Stimulated activated CD4-positive, alpha-beta T cell treated with anti-CD3 and anti-CD28 coated beads, Interleukin-1b, Interleukin-23, amount 100 ng/mL, for 24 hours (primary cell): ENCODE data around the gene PIANP.
"Not testable (repeated sequence)": the region's sequence is repeated elsewhere in the genome, so short reads cannot be mapped to it uniquely, and the experiment has no call there.

Experiments
- DNase-seq, 4 experiments: peaks; one replicate each; pipeline ENCODE4 v3.0.0-alpha.2; 2020; ENCODE audit warnings: low read depth in 4 of 4, low spot score in 1 of 4

PIANP gene, protein sequence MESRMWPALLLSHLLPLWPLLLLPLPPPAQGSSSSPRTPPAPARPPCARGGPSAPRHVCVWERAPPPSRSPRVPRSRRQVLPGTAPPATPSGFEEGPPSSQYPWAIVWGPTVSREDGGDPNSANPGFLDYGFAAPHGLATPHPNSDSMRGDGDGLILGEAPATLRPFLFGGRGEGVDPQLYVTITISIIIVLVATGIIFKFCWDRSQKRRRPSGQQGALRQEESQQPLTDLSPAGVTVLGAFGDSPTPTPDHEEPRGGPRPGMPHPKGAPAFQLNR

DNA sequence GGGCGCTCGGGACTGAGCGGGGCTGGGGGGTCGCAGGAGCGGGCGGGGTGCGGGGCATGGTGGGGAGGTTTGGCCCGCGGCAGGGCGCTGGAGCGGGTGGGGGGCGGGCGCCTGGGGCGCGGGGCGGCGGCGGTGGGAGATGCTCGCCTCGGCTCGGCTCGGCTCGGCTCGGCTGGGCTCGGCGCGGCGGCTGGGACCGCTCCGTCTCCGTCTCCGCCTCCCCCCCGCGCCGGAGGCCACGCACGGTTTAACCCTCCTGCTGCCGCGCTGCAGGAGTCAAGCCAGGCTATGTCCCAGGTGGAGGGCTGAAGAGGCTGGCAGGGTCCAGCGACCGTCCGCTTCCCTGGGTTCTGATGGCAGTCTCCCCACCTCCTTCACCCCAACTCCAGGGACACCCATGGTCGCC is at the start of gene PIANP:
Gene PIANP (minus strand): TSS at position 170 of the 406 bp plus-strand sequence. CDS start 2,754 bp downstream, outside the sequence.
- DNase-seq: peak in 2 of 4 experiments; percentile 21 to 30

DNA sequence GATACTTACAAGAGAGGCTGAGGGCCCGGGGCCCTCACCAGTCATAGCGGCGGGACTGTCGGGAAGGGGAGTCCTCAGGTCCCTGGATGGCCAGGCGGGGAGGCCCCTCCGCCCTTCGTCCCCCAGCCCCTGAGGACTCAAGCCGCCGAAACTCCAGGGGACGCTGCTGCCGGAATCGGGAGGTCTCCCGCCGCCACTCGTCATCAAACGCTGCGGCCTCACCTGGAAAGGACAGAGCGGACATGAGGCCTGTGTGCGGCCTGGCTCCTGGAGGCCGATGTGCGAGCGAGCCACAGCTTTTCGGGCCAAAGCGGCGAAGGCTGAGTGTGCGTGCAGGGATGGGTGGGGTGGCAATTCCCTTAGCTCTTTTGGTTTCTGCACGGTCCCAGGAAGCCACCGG is 48.1 kb upstream of the PIANP start:
- DNase-seq: no peak

DNA sequence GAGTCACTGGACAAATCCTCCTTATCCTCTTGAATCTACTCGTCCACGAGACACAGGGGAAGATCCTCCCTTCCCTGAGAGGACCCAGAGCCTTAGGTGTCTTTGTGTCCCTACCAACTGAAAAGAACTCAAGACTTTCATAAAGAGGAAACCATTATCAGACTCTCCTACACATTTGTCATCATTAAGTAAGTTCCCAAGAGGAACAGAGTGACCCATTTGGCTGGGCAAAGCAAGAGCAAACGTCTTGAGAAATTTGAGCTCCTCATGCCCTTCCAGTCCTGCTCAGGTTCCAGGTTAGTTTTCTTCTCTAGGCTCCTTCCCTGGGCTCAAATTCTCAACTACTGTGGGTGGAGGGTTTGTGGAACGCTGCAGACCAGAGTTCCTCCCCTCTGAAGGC is 46.6 kb upstream of the PIANP start:
- DNase-seq: no peak

- DNase-seq: no peak
Measured at GRCh38 chr12:6745741-6746525, 45.3 kb upstream of the PIANP start.

GRCh38 chr12:6743300-6743699 is 42.7 kb upstream of the PIANP start:
- DNase-seq: not testable (repeated sequence)

GRCh38 chr12:6742834-6743233 is 42.2 kb upstream of the PIANP start:
- DNase-seq: no peak

GRCh38 chr12:6742080-6742479 is 41.5 kb upstream of the PIANP start:
- DNase-seq: not testable (repeated sequence)

DNA sequence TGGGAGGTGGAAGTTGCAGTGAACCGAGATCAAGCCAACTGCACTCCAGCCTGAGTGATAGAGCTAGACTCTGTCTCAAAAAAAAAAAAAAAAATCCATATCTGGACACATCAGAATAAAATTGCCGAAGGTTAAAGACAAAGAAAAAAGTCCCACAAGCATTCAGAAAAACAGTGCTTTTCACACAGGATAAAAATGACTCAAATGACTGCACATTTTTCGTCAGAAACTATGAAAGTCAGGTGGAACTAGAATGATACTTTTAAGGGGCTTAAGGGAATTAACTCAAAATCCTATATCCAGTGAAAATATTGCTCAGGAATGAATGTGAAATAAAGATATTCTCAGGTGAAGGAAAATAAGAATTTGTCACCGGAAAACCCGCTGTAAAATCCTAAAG is 36.1 kb upstream of the PIANP start:
- no peak for DNase-seq

DNA sequence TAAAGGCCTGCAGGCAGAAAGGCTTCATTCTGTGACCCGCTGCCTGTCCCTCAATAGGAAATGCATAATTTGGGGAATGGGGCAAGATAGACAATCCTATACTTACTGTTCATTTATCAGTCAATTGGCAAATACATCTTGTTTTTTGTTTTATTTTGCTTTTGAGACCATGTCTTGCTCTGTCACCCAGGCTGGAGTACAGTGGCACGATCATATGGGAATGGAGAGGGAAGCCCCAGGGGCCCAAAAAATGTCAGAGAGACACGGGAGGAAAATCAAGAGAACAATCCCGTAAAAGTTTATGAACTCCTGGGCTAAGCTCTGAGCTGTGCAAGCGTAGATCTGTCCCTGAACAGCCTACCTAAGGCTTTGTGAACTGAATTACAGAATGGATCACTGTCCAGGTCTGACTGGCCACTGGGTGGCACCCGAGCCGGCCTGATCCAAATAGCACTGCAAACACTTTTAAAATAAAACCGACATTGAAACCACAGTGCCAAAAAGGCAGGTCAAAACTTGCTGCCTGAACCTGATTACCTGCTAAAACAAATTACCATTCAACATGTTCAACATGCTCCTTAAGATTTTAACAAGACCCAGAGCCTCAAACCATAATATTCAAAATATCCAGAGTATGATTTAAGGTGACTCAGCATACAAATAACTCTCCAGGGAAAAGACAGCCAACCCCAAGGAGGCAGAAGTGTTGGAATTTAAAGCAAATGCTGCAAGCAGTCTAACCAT is 35.0 kb upstream of the PIANP start:
- no peak for DNase-seq

- DNase-seq: no peak
Measured at GRCh38 chr12:6734506-6735387, 34.1 kb upstream of the PIANP start.

GRCh38 chr12:6730169-6730568 is 29.6 kb upstream of the PIANP start:
- no peak for DNase-seq

- no peak for DNase-seq
Measured at GRCh38 chr12:6729186-6729585, 28.6 kb upstream of the PIANP start.

DNA sequence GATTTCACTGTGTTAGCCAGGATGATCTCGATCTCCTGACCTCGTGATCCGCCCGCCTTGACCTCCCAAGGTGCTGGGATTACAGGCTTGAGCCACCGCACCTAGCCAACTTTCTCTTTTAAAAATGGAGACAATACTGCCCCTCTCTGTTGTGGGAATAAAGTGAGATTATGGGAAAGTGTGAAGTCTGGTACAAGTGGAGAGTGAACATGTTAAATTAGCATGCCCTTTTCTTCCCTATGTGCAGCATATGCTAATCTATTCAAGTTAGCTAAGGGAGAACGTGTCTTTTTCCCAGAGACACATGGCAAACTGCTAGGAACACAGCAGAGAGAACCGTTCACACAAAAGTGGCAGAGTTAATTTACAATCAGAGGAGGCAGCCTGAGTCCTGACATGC is 24.7 kb upstream of the PIANP start:
- no peak for DNase-seq

DNA sequence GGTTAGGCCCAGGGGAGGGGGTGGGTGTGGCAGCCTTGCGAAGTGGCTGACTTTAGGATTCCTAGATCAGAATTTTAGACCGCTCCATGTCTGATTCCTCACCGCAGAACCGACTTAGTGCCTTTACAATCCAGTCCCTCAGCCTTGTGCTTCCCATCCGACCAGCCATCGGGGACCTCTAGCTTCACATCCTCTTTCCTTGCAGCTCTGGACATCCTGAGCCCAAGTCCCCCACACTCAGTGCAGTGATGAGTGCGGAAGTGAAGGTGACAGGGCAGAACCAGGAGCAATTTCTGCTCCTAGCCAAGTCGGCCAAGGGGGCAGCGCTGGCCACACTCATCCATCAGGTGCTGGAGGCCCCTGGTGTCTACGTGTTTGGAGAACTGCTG is 23.8 kb upstream of the PIANP start:
- no peak for DNase-seq

DNA sequence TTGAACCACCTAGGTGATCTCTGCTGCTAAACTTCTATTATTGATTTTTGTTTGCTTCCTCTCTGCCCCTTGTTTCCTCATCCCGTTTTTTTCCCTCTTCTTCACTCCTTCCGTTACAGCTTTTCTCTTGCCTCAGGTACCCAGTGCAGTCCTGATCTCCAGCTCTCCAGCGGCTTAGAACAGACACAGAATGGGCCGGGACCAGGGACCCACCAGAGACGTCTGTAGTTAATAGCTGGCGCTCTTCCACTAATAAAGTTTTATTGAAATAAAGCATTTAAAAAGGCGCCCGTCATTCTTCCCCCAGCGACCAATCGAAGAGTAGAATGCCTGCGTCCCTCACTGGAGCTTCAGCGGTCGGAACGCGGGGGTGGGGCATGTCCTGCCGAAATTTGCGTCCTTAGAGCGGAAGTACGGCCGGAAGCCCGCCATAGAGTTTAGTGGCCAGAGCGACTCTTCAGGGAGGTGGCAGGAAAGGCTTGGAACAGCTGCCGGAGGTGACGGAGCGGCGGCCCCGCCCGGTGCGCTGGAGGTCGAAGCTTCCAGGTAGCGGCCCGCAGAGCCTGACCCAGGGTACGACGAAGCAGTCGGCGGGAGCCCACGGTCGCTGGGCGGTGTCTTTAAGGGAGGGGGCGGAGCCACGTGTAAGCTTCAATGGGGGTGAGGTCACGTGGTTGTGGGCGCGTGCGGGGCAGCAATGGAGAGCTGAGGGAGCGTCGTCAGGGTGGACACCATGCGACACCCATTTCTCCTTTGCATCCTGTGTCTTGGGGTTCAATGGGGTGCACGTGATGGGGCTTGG is 23.2 kb upstream of the PIANP start, which contains the start of gene COPS7A:
Gene COPS7A (plus strand): TSS at position 440 of the 802 bp plus-strand sequence. CDS start 611 bp downstream, outside the sequence.
- peak; percentile 76 to 99 (median 90) for DNase-seq

GRCh38 chr12:6722863-6723262 is 22.2 kb upstream of the PIANP start:
- no peak for DNase-seq

GRCh38 chr12:6716874-6717437 is 16.3 kb upstream of the PIANP start:
- DNase-seq: no peak

- not testable (repeated sequence) for DNase-seq
Measured at GRCh38 chr12:6716031-6716873, 15.6 kb upstream of the PIANP start.

DNA sequence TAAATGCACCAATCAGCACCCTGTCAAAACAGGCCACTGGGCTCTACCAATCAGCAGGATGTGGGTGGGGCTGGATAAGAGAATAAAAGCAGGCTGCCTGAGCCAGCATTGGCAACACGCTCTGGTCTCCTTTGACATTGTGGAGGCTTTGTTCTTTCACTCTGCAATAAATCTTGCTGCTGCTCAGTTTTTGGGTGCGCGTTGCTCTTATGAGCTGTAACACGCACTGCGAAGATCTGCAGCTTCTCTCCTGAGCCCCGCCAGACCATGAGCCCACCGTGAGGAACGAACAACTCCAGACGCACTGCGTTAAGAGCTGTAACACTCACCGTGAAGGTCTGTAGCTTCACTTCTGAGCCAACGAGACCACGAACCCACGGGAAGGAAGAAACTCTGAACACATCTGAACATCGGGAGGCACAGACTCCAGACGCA is 8.4 kb upstream of the PIANP start:
- DNase-seq: no peak
